ENCODE results near the gene ITPR1.
A peak's percentile ranks its signal among the peaks of the same experiment; 100 is the strongest.

Gene ITPR1

DNA sequence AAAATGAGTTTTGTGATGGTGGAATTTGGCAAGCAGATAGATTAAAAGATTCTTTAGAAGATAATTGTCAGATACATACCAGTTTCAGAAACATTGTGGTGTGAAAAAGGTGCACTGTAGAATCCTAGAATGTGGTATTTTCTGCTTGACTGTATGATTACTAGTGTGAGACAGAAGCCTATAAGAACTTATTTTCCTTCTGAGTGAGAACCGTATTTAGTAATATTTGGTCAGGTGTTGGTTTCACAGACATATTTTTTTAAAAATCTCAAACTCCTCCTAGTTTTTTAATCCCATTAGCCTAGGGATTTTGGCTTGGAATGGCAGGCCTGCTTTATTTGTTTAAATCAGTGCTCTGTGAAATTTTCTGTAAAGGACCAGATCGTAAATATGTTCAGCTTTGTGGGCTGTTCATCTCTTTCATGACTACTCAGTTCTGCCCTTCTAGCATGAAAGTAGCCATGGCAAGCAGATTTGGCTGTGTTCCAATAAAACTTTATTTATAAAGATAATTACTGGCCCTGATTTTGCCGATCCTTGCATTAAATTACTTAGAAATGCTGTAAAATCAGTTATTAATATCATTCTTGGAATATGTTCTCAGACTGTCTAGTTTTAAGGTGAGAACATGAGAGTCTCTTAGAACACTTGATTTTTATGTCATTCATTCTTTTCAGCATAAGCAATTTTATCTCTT, 205.1 kb downstream of the ITPR1 start:
- TF ChIP-seq, protein P1, sequence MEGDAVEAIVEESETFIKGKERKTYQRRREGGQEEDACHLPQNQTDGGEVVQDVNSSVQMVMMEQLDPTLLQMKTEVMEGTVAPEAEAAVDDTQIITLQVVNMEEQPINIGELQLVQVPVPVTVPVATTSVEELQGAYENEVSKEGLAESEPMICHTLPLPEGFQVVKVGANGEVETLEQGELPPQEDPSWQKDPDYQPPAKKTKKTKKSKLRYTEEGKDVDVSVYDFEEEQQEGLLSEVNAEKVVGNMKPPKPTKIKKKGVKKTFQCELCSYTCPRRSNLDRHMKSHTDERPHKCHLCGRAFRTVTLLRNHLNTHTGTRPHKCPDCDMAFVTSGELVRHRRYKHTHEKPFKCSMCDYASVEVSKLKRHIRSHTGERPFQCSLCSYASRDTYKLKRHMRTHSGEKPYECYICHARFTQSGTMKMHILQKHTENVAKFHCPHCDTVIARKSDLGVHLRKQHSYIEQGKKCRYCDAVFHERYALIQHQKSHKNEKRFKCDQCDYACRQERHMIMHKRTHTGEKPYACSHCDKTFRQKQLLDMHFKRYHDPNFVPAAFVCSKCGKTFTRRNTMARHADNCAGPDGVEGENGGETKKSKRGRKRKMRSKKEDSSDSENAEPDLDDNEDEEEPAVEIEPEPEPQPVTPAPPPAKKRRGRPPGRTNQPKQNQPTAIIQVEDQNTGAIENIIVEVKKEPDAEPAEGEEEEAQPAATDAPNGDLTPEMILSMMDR (conservative IDR thresholded peaks at IDR 0.05; ENCODE audit: control insufficient read depth, insufficient read depth, low read depth, low read length): no peak
- no peak for DNase-seq (ENCODE audit: low read depth)
- no peak overlapping the region for H3K4me3 ChIP-seq (ENCODE audit: control insufficient read depth, low read depth, low read length)

DNA sequence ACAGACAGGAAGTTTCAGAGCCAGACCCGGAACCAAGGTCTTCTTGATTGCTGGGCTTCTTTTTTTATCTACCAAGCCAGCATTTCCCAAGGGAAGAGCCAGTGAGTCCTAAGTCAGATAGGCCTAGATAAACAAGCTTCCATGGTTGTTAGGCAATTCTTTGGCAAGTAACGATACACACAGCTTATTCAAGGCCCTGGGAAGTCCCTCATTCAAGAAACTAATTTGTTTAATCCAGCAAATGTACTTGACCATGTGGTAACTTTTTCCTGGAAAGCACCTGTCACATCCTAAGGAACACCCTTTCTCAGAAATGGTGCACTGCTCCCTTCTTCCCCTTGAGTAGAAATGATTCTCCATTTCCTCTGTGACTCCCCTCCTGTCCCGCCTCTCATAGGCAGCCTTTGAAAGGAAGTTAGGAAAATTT, 209.9 kb downstream of the ITPR1 start:
- TF ChIP-seq, protein P1 (conservative IDR thresholded peaks at IDR 0.05; ENCODE audit: control insufficient read depth, insufficient read depth, low read depth, low read length): no peak

DNA sequence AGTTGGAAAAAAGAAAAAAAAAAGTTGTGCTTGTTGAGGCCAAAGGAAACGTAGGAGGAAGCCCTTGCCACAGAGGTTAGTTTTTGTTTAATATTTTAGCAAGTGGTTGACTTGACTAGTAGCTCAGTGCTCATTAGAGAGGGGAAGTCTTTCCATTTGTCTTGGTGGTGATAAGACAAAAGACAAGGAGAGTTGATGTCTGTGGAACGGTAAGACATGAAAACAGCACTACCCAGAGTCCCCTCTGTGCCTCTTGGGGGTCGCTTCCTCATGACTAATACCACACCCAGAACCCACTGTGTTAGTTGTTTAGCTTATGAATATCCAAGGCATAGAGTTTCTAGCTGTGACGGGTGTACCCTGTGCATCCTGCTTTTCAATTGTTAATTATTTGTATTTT, 211.4 kb downstream of the ITPR1 start:
- TF ChIP-seq, protein P1 (conservative IDR thresholded peaks at IDR 0.05; ENCODE audit: control insufficient read depth, insufficient read depth, low read depth, low read length): no peak
- no peak for DNase-seq (ENCODE audit: low read depth)
- H3K4me3 ChIP-seq (ENCODE audit: control insufficient read depth, low read depth, low read length): no peak overlapping the region

More for the DNA sequence above, 209.9 kb downstream of the ITPR1 start:
- no peak overlapping the region for H3K4me3 ChIP-seq (ENCODE audit: control insufficient read depth, low read depth, low read length)
- no peak for DNase-seq (ENCODE audit: low read depth)

DNA sequence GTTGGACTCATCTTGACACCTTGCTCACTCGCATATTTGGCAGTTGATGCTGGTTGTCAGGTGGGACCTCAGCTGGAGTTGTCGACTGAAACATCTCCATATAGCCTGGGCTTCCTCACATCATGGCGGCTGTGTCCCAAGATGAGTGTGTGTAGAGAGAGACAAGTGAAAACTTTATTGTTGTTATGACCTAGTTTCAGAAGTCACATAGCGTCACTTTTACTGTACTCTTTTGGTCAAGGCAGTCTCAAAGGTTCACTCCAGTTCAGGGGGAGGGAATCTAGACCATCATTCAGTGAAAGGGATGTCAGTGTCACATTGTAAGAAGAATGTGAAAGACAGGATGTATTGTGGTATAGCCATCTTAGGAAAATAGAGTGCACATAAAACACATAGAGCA, 214.2 kb downstream of the ITPR1 start:
- TF ChIP-seq, protein P1 (conservative IDR thresholded peaks at IDR 0.05; ENCODE audit: control insufficient read depth, insufficient read depth, low read depth, low read length): no peak
- no peak for DNase-seq (ENCODE audit: low read depth)
- no peak overlapping the region for H3K4me3 ChIP-seq (ENCODE audit: control insufficient read depth, low read depth, low read length)

DNA sequence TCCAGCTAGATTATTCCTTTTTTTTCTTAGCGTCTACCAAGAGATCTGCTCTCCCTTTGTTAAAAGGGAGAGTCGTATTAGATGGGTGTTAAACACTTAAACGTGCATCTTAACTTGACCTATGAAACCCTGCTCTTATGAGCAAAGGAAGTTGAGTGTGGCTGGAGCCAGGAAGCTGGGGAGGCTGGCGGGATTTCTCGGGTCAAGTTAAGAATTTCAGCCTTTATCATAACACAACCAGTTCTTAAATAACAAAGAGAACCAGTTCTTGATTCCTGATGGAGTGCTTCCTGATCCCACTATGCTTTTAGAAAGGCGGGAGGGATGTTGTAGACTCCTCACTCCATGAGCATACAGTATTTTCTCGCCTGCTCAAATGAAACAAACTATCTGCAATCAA, 215.1 kb downstream of the ITPR1 start:
- no peak overlapping the region for H3K4me3 ChIP-seq (ENCODE audit: control insufficient read depth, low read depth, low read length)
- no peak for DNase-seq (ENCODE audit: low read depth)
- TF ChIP-seq, protein P1 (conservative IDR thresholded peaks at IDR 0.05; ENCODE audit: control insufficient read depth, insufficient read depth, low read depth, low read length): no peak

DNA sequence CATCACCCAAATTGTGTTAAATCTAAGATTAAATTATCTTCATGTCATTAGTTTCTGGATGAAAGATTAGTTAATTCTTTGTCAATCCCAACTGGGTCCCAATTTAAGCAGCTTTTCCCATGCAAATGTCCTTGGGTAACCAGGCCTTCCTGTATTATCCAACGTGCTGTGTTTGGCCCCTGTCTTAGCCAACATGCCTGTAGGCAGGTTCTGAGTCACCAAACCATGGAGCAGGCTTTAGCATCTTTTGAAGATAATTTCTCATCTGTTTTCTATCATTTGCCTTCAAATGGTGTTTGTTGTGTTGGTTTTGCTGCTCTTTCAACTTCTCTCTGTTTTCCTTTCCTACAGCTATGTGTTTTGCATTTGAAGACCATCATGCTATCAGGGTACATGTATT, 216.2 kb downstream of the ITPR1 start:
- H3K4me3 ChIP-seq (ENCODE audit: control insufficient read depth, low read depth, low read length): no peak overlapping the region
- DNase-seq (ENCODE audit: low read depth): peak; percentile 67
- TF ChIP-seq, protein P1 (conservative IDR thresholded peaks at IDR 0.05; ENCODE audit: control insufficient read depth, insufficient read depth, low read depth, low read length): no peak
